ENCODE measurements around the gene LMF1.
"Not testable (repeated sequence)": the region's sequence is repeated elsewhere in the genome, so short reads cannot be mapped to it uniquely, and the experiment has no call there.

Gene LMF1

GRCh38 chr16:870856-871561 is 99.8 kb downstream of the LMF1 start:
- no peak overlapping the region for H3K27ac ChIP-seq (ENCODE audit: low read depth, low read length)
- no peaks in the 10 kb centered on the region for H3K27me3 ChIP-seq (ENCODE audit: control insufficient read depth, insufficient read depth, low read length)
- H3K9ac ChIP-seq (ENCODE audit: low read depth, low read length) = no peak overlapping the region
- H3K4me3 ChIP-seq (ENCODE audit: low read depth, low read length) = no peak overlapping the region
- H3K9me3 ChIP-seq (ENCODE audit: control insufficient read depth, insufficient read depth, low read length) = no peaks in the 10 kb centered on the region
- H3K36me3 ChIP-seq (ENCODE audit: control insufficient read depth, insufficient read depth, low read length) = no peaks in the 10 kb centered on the region
- no peaks in the 10 kb centered on the region for H3K4me1 ChIP-seq (ENCODE audit: control insufficient read depth, insufficient read depth, low read length)

DNA sequence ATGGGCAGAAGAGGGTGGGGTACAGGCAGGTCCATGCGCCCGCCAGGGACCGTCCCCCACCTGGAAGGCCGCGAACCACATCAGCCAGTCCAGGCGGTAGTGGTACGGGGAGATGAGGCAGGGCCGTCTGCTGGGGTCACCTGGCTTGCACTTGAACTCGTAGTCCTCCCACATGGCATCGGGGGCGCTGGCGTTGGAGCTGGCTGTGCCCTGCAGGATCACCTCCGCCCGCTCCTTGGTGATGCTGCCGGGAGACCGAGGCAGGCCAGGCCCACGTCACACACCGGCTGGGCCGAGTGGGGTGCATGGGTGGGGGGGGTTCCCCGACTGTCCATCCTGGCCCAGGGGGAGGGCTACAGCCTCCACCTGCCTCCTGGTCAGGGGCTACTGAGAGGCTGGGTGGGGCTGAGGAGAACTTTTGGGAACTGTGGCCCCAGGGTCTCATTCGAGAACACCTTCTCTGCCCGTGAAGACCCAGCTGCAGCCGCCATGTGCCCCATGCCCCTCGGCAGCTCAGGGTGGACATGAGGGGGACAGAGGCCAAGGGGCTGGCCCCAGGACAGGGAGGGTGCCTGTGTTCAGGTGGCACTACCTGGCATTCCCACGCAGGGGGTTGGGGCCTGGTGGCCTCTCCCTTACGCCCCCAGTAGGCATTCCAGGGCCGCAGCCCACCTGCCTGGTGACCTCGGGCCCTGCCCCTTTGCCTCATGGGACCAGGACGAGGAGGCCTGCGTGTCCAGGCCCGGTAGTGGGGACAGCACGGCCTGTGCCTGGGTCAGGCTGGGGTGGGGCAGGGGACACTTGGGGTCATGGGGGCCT is 100.8 kb downstream of the LMF1 start:
- no peaks in the 10 kb centered on the region for H3K27me3 ChIP-seq (ENCODE audit: control insufficient read depth, insufficient read depth, low read length)
- H3K36me3 ChIP-seq (ENCODE audit: control insufficient read depth, insufficient read depth, low read length) = no peaks in the 10 kb centered on the region
- H3K27ac ChIP-seq (ENCODE audit: low read depth, low read length) = no peak overlapping the region
- no peaks in the 10 kb centered on the region for H3K9me3 ChIP-seq (ENCODE audit: control insufficient read depth, insufficient read depth, low read length)
- no peaks in the 10 kb centered on the region for H3K4me1 ChIP-seq (ENCODE audit: control insufficient read depth, insufficient read depth, low read length)
- H3K9ac ChIP-seq (ENCODE audit: low read depth, low read length) = no peak overlapping the region
- H3K4me3 ChIP-seq (ENCODE audit: low read depth, low read length) = no peak overlapping the region

- no peaks in the 10 kb centered on the region for H3K36me3 ChIP-seq (ENCODE audit: control insufficient read depth, insufficient read depth, low read length)
Measured at GRCh38 chr16:868846-869822, 101.7 kb downstream of the LMF1 start.

GRCh38 chr16:868386-868755 is 102.4 kb downstream of the LMF1 start:
- H3K27ac ChIP-seq (ENCODE audit: low read depth, low read length) = no peak overlapping the region
- no peak overlapping the region for H3K4me3 ChIP-seq (ENCODE audit: low read depth, low read length)
- no peak overlapping the region for H3K9ac ChIP-seq (ENCODE audit: low read depth, low read length)
- H3K27me3 ChIP-seq (ENCODE audit: control insufficient read depth, insufficient read depth, low read length) = no peaks in the 10 kb centered on the region
- H3K36me3 ChIP-seq (ENCODE audit: control insufficient read depth, insufficient read depth, low read length) = no peaks in the 10 kb centered on the region
- H3K9me3 ChIP-seq (ENCODE audit: control insufficient read depth, insufficient read depth, low read length) = no peaks in the 10 kb centered on the region
- H3K4me1 ChIP-seq (ENCODE audit: control insufficient read depth, insufficient read depth, low read length) = no peaks in the 10 kb centered on the region

More at GRCh38 chr16:868846-869822, 101.7 kb downstream of the LMF1 start:
- Histone ChIP-seq H3K27me3 (ENCODE audit: control insufficient read depth, insufficient read depth, low read length) (no peaks in the 10 kb centered on the region), H3K27ac (ENCODE audit: low read depth, low read length) (no peak overlapping the region), H3K9me3 (ENCODE audit: control insufficient read depth, insufficient read depth, low read length) (no peaks in the 10 kb centered on the region), H3K9ac (ENCODE audit: low read depth, low read length) (no peak overlapping the region), H3K4me3 (ENCODE audit: low read depth, low read length) (no peak overlapping the region), H3K4me1 (ENCODE audit: control insufficient read depth, insufficient read depth, low read length) (no peaks in the 10 kb centered on the region)

DNA sequence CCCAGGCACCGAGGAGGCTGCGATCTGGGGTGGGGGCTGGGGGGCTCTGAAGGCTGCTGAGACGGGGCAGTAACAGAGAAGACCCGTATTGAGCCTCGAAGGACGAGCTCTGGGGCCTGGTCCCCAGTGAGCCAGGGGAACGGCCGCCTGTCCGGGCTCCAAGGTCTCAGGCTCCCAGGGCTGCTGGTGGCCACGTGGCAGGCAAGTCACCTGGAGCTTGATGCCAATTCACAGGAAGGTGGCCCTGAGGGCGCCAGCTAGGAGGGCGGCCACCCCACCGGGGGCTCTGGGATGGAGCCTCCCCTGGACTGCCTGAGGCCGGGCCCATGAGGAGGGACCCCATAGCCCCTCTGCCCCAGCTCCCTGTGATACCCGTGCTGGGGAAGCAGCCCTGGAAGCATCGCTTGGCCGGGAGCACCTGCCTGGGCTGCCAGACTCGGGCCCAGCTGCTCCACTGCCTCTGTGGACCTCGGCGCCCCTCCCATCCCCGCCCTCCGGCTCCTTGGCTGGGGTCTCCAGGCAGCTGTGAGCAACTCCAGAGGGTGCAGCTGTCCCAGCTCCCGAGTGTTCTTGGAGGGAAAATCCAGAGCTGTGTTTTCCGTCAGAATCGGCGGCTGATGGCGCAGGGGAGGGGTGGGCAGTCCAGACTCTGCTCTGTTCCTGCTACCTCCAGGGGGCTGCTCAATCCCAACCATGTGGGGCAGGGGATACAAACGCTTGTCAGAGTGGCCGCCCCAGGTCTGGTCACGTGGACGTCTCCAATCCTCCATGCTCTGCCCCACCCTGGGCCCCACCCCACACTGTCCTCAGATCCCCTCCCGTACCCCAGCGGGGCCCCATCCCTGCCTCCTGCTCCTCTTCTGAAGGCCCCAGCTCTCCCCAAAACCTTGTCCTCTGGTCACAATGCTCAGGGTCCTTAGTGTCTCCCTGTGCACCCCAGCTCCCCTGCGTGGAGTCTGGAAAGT is 103.1 kb downstream of the LMF1 start:
- Histone ChIP-seq H3K36me3 (ENCODE audit: control insufficient read depth, insufficient read depth, low read length) (no peaks in the 10 kb centered on the region), H3K4me1 (ENCODE audit: control insufficient read depth, insufficient read depth, low read length) (no peaks in the 10 kb centered on the region), H3K27me3 (ENCODE audit: control insufficient read depth, insufficient read depth, low read length) (no peaks in the 10 kb centered on the region), H3K9me3 (ENCODE audit: control insufficient read depth, insufficient read depth, low read length) (no peaks in the 10 kb centered on the region), H3K9ac (ENCODE audit: low read depth, low read length) (no peak overlapping the region), H3K27ac (ENCODE audit: low read depth, low read length) (no peak overlapping the region), H3K4me3 (ENCODE audit: low read depth, low read length) (no peak overlapping the region)

GRCh38 chr16:866252-866896 is 104.4 kb downstream of the LMF1 start:
- Histone ChIP-seq H3K4me3 (ENCODE audit: low read depth, low read length) (no peak overlapping the region), H3K27me3 (ENCODE audit: control insufficient read depth, insufficient read depth, low read length) (no peaks in the 10 kb centered on the region), H3K36me3 (ENCODE audit: control insufficient read depth, insufficient read depth, low read length) (no peaks in the 10 kb centered on the region), H3K9me3 (ENCODE audit: control insufficient read depth, insufficient read depth, low read length) (no peaks in the 10 kb centered on the region), H3K27ac (ENCODE audit: low read depth, low read length) (no peak overlapping the region), H3K4me1 (ENCODE audit: control insufficient read depth, insufficient read depth, low read length) (no peaks in the 10 kb centered on the region), H3K9ac (ENCODE audit: low read depth, low read length) (no peak overlapping the region)

GRCh38 chr16:865026-865425 is 105.8 kb downstream of the LMF1 start:
- H3K4me1 ChIP-seq (ENCODE audit: control insufficient read depth, insufficient read depth, low read length) = no peaks in the 10 kb centered on the region
- no peak overlapping the region for H3K4me3 ChIP-seq (ENCODE audit: low read depth, low read length)
- H3K9me3 ChIP-seq (ENCODE audit: control insufficient read depth, insufficient read depth, low read length) = no peaks in the 10 kb centered on the region
- H3K27me3 ChIP-seq (ENCODE audit: control insufficient read depth, insufficient read depth, low read length) = no peaks in the 10 kb centered on the region
- no peak overlapping the region for H3K27ac ChIP-seq (ENCODE audit: low read depth, low read length)
- H3K36me3 ChIP-seq (ENCODE audit: control insufficient read depth, insufficient read depth, low read length) = no peaks in the 10 kb centered on the region
- no peak overlapping the region for H3K9ac ChIP-seq (ENCODE audit: low read depth, low read length)

- Histone ChIP-seq H3K9me3 (ENCODE audit: control insufficient read depth, insufficient read depth, low read length) (peaks cover 11% of the 10 kb centered on the region), H3K4me1 (ENCODE audit: control insufficient read depth, insufficient read depth, low read length) (no peaks in the 10 kb centered on the region), H3K27ac (ENCODE audit: low read depth, low read length) (no peak overlapping the region), H3K4me3 (ENCODE audit: low read depth, low read length) (no peak overlapping the region), H3K9ac (ENCODE audit: low read depth, low read length) (no peak overlapping the region), H3K36me3 (ENCODE audit: control insufficient read depth, insufficient read depth, low read length) (no peaks in the 10 kb centered on the region), H3K27me3 (ENCODE audit: control insufficient read depth, insufficient read depth, low read length) (no peaks in the 10 kb centered on the region)
Measured at GRCh38 chr16:861446-861845, 109.3 kb downstream of the LMF1 start.

DNA sequence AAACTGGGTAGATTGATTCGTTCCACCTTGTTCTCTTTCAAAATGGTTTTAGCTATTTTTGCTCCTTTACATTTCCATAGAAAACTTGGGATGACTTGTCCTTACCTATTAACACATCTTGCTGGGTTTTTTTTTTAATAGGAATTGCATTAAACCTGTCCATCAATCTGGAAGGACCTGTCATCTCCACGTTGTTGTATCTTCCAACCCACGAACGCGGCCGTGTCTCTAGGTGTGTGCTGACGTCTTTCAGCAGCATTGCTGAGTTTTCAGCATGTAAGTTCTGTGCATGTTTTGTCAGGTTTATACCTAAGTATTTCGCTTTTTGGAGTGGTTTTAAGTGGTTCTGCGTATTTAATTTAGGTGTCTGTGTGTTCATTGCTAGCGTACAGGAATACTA is 109.9 kb downstream of the LMF1 start:
- H3K9ac ChIP-seq (ENCODE audit: low read depth, low read length) = no peak overlapping the region
- H3K9me3 ChIP-seq (ENCODE audit: control insufficient read depth, insufficient read depth, low read length) = peaks cover 14% of the 10 kb centered on the region
- no peaks in the 10 kb centered on the region for H3K4me1 ChIP-seq (ENCODE audit: control insufficient read depth, insufficient read depth, low read length)
- no peaks in the 10 kb centered on the region for H3K27me3 ChIP-seq (ENCODE audit: control insufficient read depth, insufficient read depth, low read length)
- H3K27ac ChIP-seq (ENCODE audit: low read depth, low read length) = no peak overlapping the region
- H3K4me3 ChIP-seq (ENCODE audit: low read depth, low read length) = no peak overlapping the region
- H3K36me3 ChIP-seq (ENCODE audit: control insufficient read depth, insufficient read depth, low read length) = no peaks in the 10 kb centered on the region

GRCh38 chr16:858971-859370 is 111.8 kb downstream of the LMF1 start:
- H3K36me3 ChIP-seq (ENCODE audit: control insufficient read depth, insufficient read depth, low read length); H3K4me3 ChIP-seq (ENCODE audit: low read depth, low read length); H3K4me1 ChIP-seq (ENCODE audit: control insufficient read depth, insufficient read depth, low read length); H3K9ac ChIP-seq (ENCODE audit: low read depth, low read length); H3K27ac ChIP-seq (ENCODE audit: low read depth, low read length); H3K27me3 ChIP-seq (ENCODE audit: control insufficient read depth, insufficient read depth, low read length): not testable (repeated sequence)
- H3K9me3 ChIP-seq (ENCODE audit: control insufficient read depth, insufficient read depth, low read length) = peaks cover 14% of the 10 kb centered on the region
